GM23338 (cell line): Measurements from ENCODE around the gene CTBP2.

Source experiments
- CTCF ChIP-seq, 2 experiments: fragments of 200-600 bp in 1 of 2; sonication (generic) in 1 of 2; conservative IDR thresholded peaks; 2 replicates each; pipeline versions ENCODE4 v1.5.1 to v1.6.1; 2016 to 2017; ENCODE audit warnings: antibody characterized with exemption in 2 of 2, low read depth in 2 of 2, mild to moderate bottlenecking in 2 of 2, moderate library complexity in 1 of 2
- EZH2 ChIP-seq: fragments of 200-600 bp; sonication (generic); IDR thresholded peaks from one replicate; pipeline ENCODE4 v1.8.0; 2017; ENCODE audit warnings: antibody characterized with exemption, mild to moderate bottlenecking, low read depth; ENCODE audit not compliant: unreplicated experiment
- EZH2phosphoT487 ChIP-seq: fragments of 200-600 bp; sonication (generic); IDR thresholded peaks from one replicate; pipeline ENCODE4 v1.8.1; 2018; ENCODE audit warnings: antibody characterized with exemption; ENCODE audit not compliant: unreplicated experiment
- POLR2AphosphoS5 ChIP-seq: IDR thresholded peaks from 2 replicates; pipeline ENCODE4 v1.6.1; 2016; ENCODE audit warnings: antibody characterized with exemption, low read depth
- REST ChIP-seq: IDR thresholded peaks from one replicate; pipeline ENCODE4 v1.6.1; 2018; ENCODE audit warnings: antibody characterized with exemption; ENCODE audit not compliant: unreplicated experiment
- ZNF114 ChIP-seq: fragments of 250-450 bp; sonication (Bioruptor Pico); IDR thresholded peaks from 2 replicates; pipeline ENCODE4 v1.5.0; 2020; ENCODE audit warnings: mild to moderate bottlenecking, moderate library complexity
- ZNF331 ChIP-seq: fragments of 250-450 bp; sonication (Bioruptor Pico); IDR thresholded peaks from 2 replicates; pipeline ENCODE4 v1.5.0; 2020; ENCODE audit warnings: low read depth, mild to moderate bottlenecking, moderate library complexity

- TF ChIP-seq CTCF (conservative IDR thresholded peaks at IDR 0.05; ENCODE audit: low read depth in 2 of 2) (no peak), POLR2AphosphoS5 (no peak), EZH2 (no peak), EZH2phosphoT487 (no peak), REST (no peak), ZNF331 (CRISPR knock-in tag) (no peak), ZNF114 (CRISPR knock-in tag) (no peak)
Measured at GRCh38 chr10:125157505-125157904, 2.9 kb downstream of the CTBP2 start.
